LHCN-M2 (cell line): ENCODE data around the gene PREX1. TPM values are rescaled to one million over a fixed set of nuclear protein-coding genes. Genes with fewer than 3 reads are reported as not detected.

Experiments used
- DNase-seq: peaks from one replicate; pipeline ENCODE4 v3.0.0-alpha.2; 2012; ENCODE audit warnings: low read depth
- total RNA-seq: library from RNA; depleted of rRNA; stranded (reverse); fragments of >200 nt; gene quantifications from 2 replicates; pipeline ENCODE4 v1.2.3, GENCODE V29; 2014

PREX1 gene
- total RNA-seq, 1 experiment from 2014 or later: 28.7 TPM

DNA sequence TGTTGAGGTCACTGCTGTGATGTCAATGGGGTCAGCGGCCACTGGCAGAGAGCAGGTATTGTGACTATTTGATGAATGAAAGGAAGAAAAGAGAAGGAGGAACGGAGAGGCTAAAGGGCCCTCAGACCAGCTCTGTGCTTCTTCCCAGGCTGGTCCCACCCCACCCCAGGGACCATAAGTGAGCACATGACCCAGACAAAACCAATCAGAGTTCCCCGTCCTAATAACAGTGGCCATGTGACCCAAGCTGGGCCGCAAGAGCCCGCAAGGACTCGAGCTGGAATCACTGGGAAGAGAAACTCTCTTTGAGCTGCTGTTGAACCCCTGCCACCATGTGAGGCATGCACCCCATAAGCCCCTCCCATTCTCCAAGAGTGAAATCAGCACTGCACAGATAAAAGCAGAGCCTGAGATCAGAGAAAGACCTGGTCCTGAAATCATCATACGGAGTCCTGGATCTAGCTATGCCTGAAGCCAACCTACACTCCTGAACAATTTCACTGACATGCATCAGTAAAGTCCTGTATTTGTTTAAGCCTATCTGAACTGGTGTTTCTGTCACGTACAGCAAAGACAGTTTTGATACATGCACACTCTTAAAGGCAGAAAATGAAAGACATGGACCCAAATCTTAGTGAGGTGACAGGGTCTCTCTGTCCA, 90.2 kb downstream of the PREX1 start:
- no peak for DNase-seq

DNA sequence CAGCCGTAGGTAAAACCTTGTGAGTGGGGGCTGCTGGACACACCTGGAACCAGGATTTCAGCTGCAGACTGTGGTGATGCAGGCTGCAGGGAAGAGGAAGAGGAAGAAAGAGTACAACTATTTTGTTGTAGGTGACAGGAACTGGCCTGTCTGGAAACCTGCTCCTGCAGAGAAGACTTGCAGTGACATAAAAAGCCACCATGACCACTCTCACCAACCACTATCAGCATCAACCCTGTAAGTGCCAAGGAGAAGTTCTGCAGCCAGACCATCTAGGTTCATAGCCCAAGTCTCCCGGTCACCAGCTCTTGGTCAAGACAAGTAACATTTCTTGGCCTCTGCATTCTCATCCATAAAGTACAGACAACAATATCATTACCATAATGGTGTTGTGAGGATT, 91.2 kb downstream of the PREX1 start:
- DNase-seq: no peak

- DNase-seq: no peak
These were observed 91.6 kb downstream of the PREX1 start for GRCh38 chr20:48736231-48736630.

DNA sequence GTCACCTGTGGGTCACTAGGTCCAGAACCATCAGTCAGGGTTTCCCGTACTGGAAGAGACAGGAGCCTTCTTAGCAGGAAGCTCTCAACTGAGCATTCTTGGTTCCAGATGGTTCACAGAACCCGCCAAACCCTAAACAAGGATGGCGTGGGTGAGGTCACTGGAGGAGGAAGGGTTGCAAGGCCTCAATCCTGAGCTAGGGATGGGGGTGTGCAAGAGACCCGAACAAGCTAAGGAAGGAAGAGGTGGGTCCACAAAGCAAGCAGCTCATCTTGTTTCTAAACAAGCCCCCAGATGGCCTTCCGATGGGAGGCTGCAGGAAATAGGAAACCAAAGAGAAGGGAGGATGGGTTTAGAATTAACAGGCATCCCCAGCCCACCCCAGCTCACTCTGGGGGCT, 92.7 kb downstream of the PREX1 start:
- no peak for DNase-seq

DNA sequence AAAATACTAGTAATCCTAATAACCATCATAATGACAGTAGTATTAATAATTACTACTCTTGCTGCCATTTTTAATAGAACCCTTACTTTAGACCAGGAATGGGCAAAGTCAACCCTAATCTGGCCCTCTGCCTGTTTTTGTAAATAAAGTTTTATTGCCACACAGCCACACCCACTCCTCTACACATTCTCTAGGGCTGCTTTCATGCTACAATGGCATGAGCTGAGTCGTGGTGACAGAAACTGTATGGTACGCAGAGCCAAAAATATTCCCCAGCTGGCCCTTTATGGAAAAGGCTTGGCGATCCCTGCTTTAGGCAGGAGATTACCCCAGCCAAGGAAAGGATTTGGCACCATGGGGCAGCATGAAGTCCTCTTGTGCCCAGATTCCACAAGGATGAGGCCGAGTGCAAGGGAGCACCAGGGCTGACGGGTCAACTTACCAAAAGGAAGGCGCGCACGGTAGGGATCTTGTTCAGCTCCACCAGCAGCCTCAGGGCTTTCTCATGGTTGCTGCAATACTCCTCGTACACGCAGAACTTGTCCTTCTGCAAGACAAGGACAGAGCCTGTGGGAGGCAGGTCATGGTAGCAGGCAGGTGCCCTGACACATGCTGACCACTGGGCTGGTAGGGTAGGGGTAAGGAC, 93.6 kb downstream of the PREX1 start:
- DNase-seq: no peak

- DNase-seq: no peak
These were observed 94.5 kb downstream of the PREX1 start for GRCh38 chr20:48733296-48733790.

DNA sequence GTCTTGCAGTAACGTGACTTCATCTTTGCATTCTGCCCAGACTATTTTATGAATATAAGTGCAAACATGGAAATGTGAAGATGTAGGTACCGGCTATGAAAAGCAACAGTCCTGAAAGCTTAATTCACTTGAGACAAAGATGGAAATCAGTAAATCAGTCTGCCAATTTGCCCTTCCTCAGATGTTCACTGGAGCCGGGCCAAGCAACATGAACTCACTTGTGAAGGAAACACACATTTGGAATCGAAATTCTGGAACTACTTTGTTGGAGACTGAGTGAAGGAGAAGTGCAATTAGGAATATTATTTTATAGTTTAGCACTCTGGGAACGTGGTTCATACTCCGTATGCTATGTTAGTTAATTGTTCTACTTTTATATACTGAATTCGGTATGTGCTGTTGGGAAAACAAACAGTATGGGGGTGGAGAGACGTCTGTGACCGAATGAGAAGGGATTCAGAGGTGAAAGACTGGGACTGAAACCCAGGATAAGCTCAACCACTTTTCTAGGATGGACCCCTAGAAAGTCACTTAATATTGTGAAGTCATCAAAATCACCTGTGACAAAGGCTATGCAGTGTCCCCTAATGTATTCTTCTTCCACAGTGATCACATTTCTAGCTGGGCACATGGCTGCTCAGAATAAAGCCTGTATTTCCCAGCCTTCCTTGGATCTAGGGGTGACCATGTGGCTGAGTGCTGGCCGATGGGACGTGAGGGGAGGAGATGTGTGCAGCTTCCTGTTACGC, 95.5 kb downstream of the PREX1 start:
- DNase-seq: no peak

DNA sequence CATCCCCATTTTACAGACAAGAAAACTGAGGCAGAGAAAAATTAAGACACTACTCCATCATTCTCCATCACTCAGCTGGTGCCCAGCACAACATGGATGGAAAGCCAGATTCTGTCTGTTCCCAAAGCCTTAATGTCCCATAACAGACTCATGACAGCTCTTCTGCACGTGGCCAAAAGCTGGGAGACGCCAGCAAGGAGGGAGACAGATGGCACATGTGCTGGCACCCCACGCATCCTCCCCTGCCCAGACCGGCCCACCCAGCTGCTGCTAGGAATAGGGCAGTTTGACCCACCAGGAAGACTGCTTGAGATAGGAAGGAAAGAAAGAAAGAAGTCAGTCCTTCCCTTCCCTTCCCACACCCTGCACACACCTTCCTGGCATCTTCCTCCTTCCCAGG, 96.3 kb downstream of the PREX1 start:
- DNase-seq: no peak

DNA sequence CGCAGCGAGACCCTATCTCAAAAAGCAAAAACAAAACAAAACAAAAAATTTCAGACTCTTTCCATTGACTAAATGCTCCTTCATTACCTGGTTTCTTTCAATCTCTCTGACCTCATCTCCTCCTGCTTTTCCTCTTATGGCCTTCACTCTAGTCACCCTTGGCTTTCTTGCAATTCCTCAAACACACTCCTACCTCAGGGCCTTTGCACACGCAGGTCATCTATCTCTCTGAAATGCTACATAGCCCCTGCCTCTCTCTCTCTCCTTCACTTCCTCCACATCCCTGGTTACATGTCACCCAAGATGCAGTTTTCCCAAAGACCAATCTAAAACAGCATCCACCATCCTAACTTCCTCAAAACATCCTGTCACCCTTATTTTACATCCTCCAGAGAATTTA, 96.8 kb downstream of the PREX1 start:
- no peak for DNase-seq

DNA sequence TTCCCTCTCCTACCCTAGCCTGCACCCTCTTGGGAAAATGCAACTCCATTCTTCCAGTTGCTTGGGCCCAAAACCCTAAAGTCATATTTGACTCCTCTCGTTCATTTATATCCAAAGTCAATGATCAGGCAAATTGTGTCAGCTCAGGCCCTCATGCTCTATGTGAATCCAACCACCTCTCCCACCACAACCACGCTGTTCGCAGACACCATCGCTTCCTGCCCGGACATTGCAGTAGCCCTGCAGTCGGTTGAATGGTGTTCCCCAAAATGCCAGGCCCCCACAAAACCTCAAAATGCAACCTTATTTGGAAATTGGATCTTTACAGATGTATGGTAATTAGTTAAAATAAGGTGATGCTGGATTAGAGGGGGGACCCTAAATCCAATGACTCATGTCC, 98.3 kb downstream of the PREX1 start:
- DNase-seq: no peak

GRCh38 chr20:48728042-48728825, 99.6 kb downstream of the PREX1 start:
- no peak for DNase-seq

DNA sequence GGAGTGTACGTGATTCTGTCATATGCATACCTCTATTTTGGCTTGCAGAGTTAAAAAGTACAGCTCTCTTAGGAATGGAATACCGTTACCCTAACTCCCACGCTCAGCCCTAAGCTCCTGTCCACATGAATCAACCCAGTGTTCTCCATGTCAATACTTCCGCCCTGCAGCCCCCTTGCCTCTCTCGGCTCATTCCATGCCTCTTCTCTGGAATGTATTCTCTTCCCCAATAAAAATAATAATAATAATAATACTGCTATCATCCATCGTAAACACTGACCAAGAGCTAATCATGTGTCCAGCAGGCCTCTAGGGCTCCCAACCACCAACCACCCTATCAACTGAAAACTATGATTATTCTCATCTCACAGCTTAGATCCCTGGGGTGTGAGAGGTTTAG, 100.6 kb downstream of the PREX1 start:
- no peak for DNase-seq

DNA sequence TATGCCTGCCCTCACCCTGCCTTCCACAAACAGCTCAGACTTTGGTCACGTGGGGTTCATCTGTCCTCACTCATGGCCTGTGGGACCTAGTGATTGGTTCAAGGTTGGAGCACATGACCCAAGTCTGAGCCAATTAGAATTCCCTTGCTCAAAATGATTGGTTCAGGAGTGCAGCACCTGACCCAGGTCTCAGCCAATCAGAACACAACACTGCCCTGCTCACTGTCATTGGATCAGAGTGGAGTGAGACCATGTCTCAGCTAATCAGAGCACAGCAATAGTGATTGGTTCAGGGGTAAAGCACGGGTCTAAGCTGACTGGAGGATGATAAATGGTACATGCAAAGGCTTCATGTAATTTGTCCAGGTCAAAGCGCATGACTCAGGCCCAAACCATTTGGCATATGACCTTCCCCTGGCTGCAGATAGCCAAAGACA, 102.2 kb downstream of the PREX1 start:
- peak; percentile 65 for DNase-seq

- no peak for DNase-seq
These were observed 102.8 kb downstream of the PREX1 start for GRCh38 chr20:48724891-48725554.

GRCh38 chr20:48724382-48724781, 103.4 kb downstream of the PREX1 start:
- no peak for DNase-seq

- DNase-seq: no peak
These were observed 104.2 kb downstream of the PREX1 start for GRCh38 chr20:48723308-48724264.

DNA sequence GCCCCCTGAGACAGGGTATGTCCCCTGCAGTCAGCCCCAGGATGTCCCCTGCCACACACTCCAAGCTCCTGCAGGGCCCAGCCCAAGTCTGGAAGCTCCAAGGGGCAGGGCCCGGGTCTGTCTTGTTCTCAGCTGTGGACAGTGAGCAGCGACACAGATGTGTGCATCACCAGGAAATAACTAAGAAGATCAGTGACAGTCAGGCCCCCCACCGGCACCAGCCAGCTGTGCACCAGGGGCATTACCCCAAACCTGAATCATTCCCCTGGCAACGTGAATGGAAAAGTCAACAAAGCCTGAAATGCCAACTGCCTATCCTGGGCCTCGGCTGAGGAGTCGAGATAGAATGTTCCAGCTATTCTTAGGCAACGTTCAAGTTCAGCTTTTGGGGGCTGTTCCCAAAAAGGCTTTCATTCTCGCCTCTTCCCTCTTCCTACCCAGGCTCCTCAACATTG, 105.0 kb downstream of the PREX1 start:
- DNase-seq: peak; percentile 72

DNA sequence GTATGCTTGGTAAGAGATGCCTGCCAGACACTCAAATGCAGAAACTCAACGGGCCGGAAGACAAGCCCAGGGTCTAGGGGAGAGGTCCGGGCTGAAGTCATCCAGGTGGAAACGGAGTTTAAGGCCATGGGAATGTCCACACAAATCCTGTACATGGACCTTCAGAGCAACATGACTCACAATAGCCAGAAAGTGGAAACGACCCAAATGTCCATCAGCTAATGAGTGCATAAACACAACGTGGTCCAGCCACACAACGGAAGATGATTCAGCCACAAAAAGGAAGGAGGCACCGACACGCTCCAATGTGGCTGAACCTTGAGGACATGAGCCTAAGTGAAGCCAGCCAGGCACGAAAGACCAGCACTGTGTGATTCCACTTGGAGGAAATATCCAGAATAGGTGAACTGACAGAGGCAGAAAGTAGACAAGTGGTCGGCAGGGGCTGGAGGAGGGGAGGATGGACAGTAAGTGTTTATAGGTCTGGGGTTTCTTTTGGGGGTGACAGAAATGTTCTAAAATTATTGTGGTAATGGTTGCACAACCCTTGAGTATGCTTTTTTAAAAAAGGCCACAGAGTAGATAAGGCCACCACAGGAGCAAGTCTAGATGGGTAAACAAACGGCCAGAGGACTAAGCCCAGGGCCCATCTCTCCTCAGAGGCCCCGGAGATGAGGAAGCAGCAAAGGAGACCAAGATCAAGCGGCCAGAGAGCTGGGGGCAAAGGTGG, 105.6 kb downstream of the PREX1 start:
- DNase-seq: no peak

- no peak for DNase-seq
These were observed 106.3 kb downstream of the PREX1 start for GRCh38 chr20:48721324-48722001.
